IgD-negative memory B cell (primary cell): Measurements from ENCODE around the gene IRF7. TPM values are rescaled to one million over a fixed set of nuclear protein-coding genes. Genes with fewer than 3 reads are reported as not detected.
"Not testable (repeated sequence)": the region's sequence is repeated elsewhere in the genome, so short reads cannot be mapped to it uniquely, and the experiment has no call there.

ENCODE experiments used
- H3K27ac Mint-ChIP-seq, 3 donors: one replicate each; pipeline ENCODE4 v1.8.0; 2020 to 2022; ENCODE audit warnings: mild to moderate bottlenecking in 3 of 3, mixed read lengths in 3 of 3, moderate library complexity in 1 of 3
- H3K27me3 Mint-ChIP-seq: one replicate; pipeline ENCODE4 v1.8.0; 2021; ENCODE audit warnings: mixed read lengths
- H3K36me3 Mint-ChIP-seq: one replicate; pipeline ENCODE4 v1.8.0; 2020; ENCODE audit warnings: mild to moderate bottlenecking, mixed read lengths
- H3K4me1 Mint-ChIP-seq, 3 donors: one replicate each; pipeline ENCODE4 v1.8.0; 2020 to 2022; ENCODE audit warnings: mixed read lengths in 3 of 3, mild to moderate bottlenecking in 1 of 3
- H3K4me3 Mint-ChIP-seq, 4 donors: one replicate each; pipeline ENCODE4 v1.8.0; 2020 to 2022; ENCODE audit warnings: mild to moderate bottlenecking in 4 of 4, mixed read lengths in 4 of 4, moderate library complexity in 3 of 4
- H3K9me3 Mint-ChIP-seq, 3 donors: one replicate each; pipeline ENCODE4 v1.8.0; 2020 to 2021; ENCODE audit warnings: mixed read lengths in 3 of 3, mild to moderate bottlenecking in 1 of 3
- polyA plus RNA-seq: library from polyadenylated mRNA; unstranded; fragments of 300-500 nt; fragmentation: Illumina TruSeq; gene quantifications from one replicate; pipeline ENCODE4 v1.2.3, GENCODE V29; 2021

IRF7 gene
- polyA plus RNA-seq, 1 donor from 2014 or later, result 103 TPM

- H3K27me3 Mint-ChIP-seq, H3K27ac Mint-ChIP-seq, H3K9me3 Mint-ChIP-seq, H3K4me1 Mint-ChIP-seq, H3K4me3 Mint-ChIP-seq, H3K36me3 Mint-ChIP-seq: not testable (repeated sequence)
Measured at GRCh38 chr11:647672-648158, 32.0 kb upstream of the IRF7 start.

DNA sequence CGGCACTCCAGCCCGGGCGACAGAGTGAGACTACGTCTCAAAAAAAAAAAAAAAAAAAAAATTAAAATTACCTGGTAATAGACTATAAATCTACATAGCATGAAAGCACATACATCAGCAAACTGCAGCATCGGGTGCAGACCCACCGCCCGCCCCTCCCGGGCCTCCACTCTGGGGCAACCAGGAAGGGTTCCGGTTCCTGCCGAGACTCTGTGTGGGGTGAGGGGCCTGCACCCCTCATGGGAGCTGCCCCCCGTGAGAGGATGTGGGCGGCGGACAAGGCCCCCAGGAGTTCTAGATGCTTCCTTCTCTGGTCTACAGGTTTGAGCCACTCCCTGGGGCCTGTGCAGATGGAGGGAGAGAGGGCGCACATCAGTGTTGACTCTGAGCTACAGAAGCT is 30.5 kb upstream of the IRF7 start:
- H3K27ac Mint-ChIP-seq, result no peak overlapping the region

DNA sequence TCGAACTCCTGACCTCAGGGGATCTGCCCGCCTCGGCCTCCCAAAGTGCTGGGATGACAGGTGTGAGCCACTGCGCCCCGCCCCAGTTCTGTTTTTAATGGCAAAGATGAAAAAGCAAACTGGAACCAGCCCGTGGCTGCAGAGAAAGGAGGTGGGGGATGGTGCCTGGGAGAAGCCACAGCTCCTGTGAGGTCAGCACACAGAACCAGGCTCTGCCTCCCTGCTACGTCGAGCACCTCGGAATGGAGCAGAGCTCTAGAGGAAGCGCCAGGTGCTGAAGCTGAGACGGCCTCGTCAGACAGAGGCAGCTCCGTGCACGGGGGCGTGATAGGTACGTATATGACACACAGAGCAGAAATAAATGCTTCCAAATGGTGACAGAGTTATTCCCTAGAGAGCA is 29.8 kb upstream of the IRF7 start:
- no peaks in the 10 kb centered on the region for H3K9me3 Mint-ChIP-seq
- peaks cover 0 to 4% (median 3%) of the 10 kb centered on the region in 3 donors for H3K4me1 Mint-ChIP-seq
- peak overlapping the region in 1 of 4 donors; percentile 25 for H3K4me3 Mint-ChIP-seq
- H3K27me3 Mint-ChIP-seq, result peaks cover 2% of the 10 kb centered on the region
- H3K27ac Mint-ChIP-seq, result peak overlapping the region in 1 of 3 donors; percentile 58
- peaks cover 1% of the 10 kb centered on the region for H3K36me3 Mint-ChIP-seq

More for the DNA sequence above, 30.5 kb upstream of the IRF7 start:
- Mint-ChIP-seq H3K36me3 (peaks cover 1% of the 10 kb centered on the region), H3K27me3 (no peaks in the 10 kb centered on the region), H3K4me3 (no peak overlapping the region), H3K9me3 (no peaks in the 10 kb centered on the region), H3K4me1 (peaks cover 0 to 4% (median 3%) of the 10 kb centered on the region in 3 donors)

- peaks cover 5% of the 10 kb centered on the region for H3K27me3 Mint-ChIP-seq
- no peak overlapping the region for H3K27ac Mint-ChIP-seq
- no peak overlapping the region for H3K4me3 Mint-ChIP-seq
- H3K36me3 Mint-ChIP-seq, result peaks cover 1% of the 10 kb centered on the region
- H3K4me1 Mint-ChIP-seq, result peaks cover 2 to 5% (median 4%) of the 10 kb centered on the region in 3 donors
- no peaks in the 10 kb centered on the region for H3K9me3 Mint-ChIP-seq
Measured at GRCh38 chr11:643849-644738, 28.3 kb upstream of the IRF7 start.

DNA sequence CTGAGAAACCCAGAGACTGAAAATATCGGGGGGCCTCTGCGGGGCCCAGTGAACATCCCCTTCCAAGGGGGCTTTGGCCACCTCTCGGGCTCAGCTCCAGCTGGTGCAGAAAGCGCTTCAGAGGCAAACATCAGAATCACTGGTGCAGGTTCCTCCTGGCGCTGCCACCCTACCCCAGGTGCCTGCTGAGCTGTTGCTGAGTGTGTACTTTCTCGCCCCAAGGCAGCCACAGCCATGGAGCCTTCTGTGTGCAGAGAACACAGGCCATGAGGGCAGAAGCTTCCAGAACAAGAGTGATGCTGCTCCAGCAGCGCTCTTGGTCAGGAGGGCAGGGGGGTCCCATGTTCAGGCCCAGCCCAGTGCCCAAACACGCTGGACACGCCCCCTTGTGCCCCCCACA is 27.6 kb upstream of the IRF7 start:
- Mint-ChIP-seq H3K4me1 (peaks cover 2 to 5% (median 4%) of the 10 kb centered on the region in 3 donors), H3K27me3 (peaks cover 12% of the 10 kb centered on the region)

DNA sequence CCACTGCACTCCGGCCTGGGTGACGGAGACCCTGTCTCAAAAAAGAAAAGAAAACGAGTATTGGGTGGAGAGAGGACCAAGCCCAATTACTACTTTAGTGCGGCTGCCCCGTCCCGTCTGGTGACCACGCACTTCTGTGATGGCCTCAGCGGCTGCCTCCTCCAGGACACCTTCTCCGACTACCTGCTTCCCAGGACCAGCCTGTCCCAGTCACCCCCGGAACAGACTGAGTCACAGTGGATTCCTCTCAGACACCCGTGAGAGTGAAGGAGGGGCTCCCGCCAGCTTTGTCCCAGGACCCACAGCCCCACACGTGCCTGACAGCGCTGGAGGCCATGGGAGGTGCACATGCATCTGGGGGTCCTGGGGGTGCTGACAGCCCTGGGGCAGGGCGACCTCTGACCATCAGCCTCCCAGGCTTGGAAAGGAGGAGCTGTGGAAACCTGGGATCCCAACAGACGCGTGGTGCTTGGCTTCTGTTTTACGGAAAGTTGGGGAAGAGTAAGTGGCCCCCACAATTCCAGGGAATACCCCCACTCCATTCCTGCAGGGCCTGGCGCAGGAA is 26.1 kb upstream of the IRF7 start:
- no peak overlapping the region for H3K27ac Mint-ChIP-seq
- no peaks in the 10 kb centered on the region for H3K9me3 Mint-ChIP-seq
- peak overlapping the region in 1 of 4 donors; percentile 40 for H3K4me3 Mint-ChIP-seq
- H3K27me3 Mint-ChIP-seq, result peaks cover 20% of the 10 kb centered on the region
- H3K4me1 Mint-ChIP-seq, result peaks cover 4 to 5% (median 4%) of the 10 kb centered on the region in 3 donors
- peaks cover 1% of the 10 kb centered on the region for H3K36me3 Mint-ChIP-seq

More for the DNA sequence above, 27.6 kb upstream of the IRF7 start:
- Mint-ChIP-seq H3K9me3 (no peaks in the 10 kb centered on the region), H3K4me3 (no peak overlapping the region), H3K27ac (no peak overlapping the region), H3K36me3 (peaks cover 1% of the 10 kb centered on the region)

DNA sequence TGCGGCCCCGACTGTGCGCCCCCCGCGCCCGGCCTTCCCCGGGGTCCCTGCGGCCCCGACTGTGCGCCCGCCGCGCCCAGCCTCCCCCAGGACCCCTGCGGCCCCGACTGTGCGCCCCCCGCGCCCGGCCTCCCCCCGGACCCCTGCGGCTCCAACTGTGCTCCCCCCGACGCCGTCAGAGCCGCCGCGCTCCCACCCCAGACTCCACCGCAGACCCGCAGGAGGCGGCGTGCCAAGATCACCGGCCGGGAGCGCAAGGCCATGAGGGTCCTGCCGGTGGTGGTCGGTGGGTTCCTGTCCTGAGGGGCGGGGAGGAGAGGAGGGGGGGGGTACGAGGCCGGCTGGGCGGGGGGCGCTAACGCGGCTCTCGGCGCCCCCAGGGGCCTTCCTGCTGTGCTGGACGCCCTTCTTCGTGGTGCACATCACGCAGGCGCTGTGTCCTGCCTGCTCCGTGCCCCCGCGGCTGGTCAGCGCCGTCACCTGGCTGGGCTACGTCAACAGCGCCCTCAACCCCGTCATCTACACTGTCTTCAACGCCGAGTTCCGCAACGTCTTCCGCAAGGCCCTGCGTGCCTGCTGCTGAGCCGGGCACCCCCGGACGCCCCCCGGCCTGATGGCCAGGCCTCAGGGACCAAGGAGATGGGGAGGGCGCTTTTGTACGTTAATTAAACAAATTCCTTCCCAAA is 24.4 kb upstream of the IRF7 start:
- no peaks in the 10 kb centered on the region for H3K36me3 Mint-ChIP-seq
- H3K4me3 Mint-ChIP-seq, result peak overlapping the region; percentile 10 to 83 (median 58)
- peak overlapping the region in 1 of 3 donors; percentile 63 for H3K27ac Mint-ChIP-seq
- H3K27me3 Mint-ChIP-seq, result peaks cover 26% of the 10 kb centered on the region
- H3K9me3 Mint-ChIP-seq, result no peaks in the 10 kb centered on the region
- H3K4me1 Mint-ChIP-seq, result peaks cover 0 to 5% (median 4%) of the 10 kb centered on the region in 3 donors

DNA sequence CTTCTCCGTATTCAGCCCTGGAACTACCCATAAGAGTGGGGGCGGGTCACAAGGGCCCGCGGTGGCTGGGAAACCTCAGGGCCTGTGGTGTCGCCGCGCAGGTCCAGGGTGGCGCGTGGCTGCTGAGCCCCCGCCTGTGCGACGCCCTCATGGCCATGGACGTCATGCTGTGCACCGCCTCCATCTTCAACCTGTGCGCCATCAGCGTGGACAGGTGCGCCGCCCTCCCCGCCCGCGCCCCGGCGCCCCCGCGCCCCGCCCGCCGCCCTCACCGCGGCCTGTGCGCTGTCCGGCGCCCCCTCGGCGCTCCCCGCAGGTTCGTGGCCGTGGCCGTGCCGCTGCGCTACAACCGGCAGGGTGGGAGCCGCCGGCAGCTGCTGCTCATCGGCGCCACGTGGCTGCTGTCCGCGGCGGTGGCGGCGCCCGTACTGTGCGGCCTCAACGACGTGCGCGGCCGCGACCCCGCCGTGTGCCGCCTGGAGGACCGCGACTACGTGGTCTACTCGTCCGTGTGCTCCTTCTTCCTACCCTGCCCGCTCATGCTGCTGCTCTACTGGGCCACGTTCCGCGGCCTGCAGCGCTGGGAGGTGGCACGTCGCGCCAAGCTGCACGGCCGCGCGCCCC is 23.7 kb upstream of the IRF7 start:
- H3K36me3 Mint-ChIP-seq, result no peaks in the 10 kb centered on the region
- H3K4me1 Mint-ChIP-seq, result peaks cover 0 to 5% (median 4%) of the 10 kb centered on the region in 3 donors
- no peak overlapping the region for H3K27ac Mint-ChIP-seq
- peaks cover 26% of the 10 kb centered on the region for H3K27me3 Mint-ChIP-seq
- H3K9me3 Mint-ChIP-seq, result no peaks in the 10 kb centered on the region
- H3K4me3 Mint-ChIP-seq, result no peak overlapping the region

DNA sequence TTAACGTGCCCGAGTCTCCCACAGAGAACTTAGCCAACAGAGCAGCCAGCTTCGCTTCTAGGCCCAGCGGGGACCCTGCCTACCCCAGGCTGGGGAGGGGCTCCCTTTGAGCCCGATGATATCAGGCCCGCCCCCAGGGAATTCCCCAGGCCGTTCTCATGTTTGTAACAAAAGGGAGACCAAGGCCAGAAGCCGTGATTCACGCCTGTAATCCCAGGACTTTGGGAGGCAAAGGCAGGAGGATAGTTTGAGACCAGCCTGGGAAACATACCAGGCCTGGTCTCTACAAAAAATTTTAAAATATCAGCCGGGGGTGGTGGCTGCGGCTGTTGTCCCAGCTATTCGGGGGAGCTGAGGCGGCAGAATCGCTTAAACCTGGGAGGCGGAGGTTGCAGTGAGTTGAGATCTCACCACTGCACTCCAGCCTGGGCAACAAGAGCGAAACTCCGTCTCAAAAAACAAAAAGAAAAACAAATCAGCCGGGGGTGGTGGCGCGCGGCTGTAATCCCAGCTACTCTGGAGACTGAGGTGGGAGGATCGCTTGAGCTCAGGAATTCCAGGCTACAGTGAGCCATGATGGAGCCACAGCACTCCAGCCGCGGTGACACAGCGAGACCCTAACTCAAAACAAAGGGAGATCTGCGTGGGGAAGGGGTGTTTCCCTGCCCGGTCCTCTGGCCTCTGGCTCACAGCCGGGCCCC is 23.0 kb upstream of the IRF7 start:
- Mint-ChIP-seq H3K9me3 (no peaks in the 10 kb centered on the region), H3K4me3 (peak overlapping the region in 2 of 4 donors; percentile 63 to 68), H3K4me1 (peaks cover 0 to 5% (median 4%) of the 10 kb centered on the region in 3 donors), H3K27ac (peak overlapping the region in 1 of 3 donors; percentile 25), H3K36me3 (no peaks in the 10 kb centered on the region), H3K27me3 (peaks cover 26% of the 10 kb centered on the region)

- no peak overlapping the region for H3K27ac Mint-ChIP-seq
- H3K27me3 Mint-ChIP-seq, result peaks cover 26% of the 10 kb centered on the region
- H3K9me3 Mint-ChIP-seq, result no peaks in the 10 kb centered on the region
- H3K4me3 Mint-ChIP-seq, result peak overlapping the region in 2 of 4 donors; percentile 60 to 85
- H3K4me1 Mint-ChIP-seq, result peaks cover 0 to 5% (median 4%) of the 10 kb centered on the region in 3 donors
- peaks cover 2% of the 10 kb centered on the region for H3K36me3 Mint-ChIP-seq
Measured at GRCh38 chr11:637593-638521, 22.1 kb upstream of the IRF7 start.

DNA sequence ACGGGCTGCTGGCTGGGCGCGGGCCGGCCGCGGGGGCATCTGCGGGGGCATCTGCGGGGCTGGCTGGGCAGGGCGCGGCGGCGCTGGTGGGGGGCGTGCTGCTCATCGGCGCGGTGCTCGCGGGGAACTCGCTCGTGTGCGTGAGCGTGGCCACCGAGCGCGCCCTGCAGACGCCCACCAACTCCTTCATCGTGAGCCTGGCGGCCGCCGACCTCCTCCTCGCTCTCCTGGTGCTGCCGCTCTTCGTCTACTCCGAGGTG is 21.5 kb upstream of the IRF7 start:
- Mint-ChIP-seq H3K27me3 (peaks cover 26% of the 10 kb centered on the region), H3K4me1 (peaks cover 0 to 5% (median 2%) of the 10 kb centered on the region in 3 donors), H3K9me3 (no peaks in the 10 kb centered on the region), H3K27ac (no peak overlapping the region), H3K4me3 (peak overlapping the region in 1 of 4 donors; percentile 85), H3K36me3 (peaks cover 4% of the 10 kb centered on the region)

- Mint-ChIP-seq H3K36me3 (peaks cover 5% of the 10 kb centered on the region), H3K9me3 (no peaks in the 10 kb centered on the region), H3K4me1 (peaks cover 0 to 5% (median 2%) of the 10 kb centered on the region in 3 donors), H3K4me3 (peak within 1 kb of the TSS in 2 of 4 donors; percentile 60 to 85), H3K27me3 (peaks cover 26% of the 10 kb centered on the region), H3K27ac (peak within 1 kb of the TSS in 1 of 3 donors; percentile 48)
Measured at GRCh38 chr11:636511-637332, 21.0 kb upstream of the IRF7 start, which contains the start of gene DRD4. DRD4 (plus strand) TSS chr11:637269; CDS start chr11:637305, 36 bp downstream.
